Umbilical cord (tissue), 2 donors: ENCODE measurements around the gene SPATA25. TPM values are rescaled to one million over a fixed set of nuclear protein-coding genes. Genes with fewer than 3 reads are reported as not detected.
"Not testable (repeated sequence)": the region's sequence is repeated elsewhere in the genome, so short reads cannot be mapped to it uniquely, and the experiment has no call there.

Source experiments
- DNase-seq: peaks from one replicate; pipeline ENCODE4 v3.0.0-alpha.2; 2015; ENCODE audit warnings: low spot score
- total RNA-seq: library from RNA; depleted of rRNA; stranded (reverse); fragments of >200 nt; gene quantifications from one replicate; pipeline ENCODE4 v1.2.3, GENCODE V29; 2014; ENCODE audit warnings: low replicate concordance; ENCODE audit not compliant: insufficient read depth

SPATA25 gene
- total RNA-seq, 1 donor from 2014 or later: 3.6 TPM

- DNase-seq: no peak
Observed at GRCh38 chr20:45894797-45895196, 7.4 kb upstream of the SPATA25 start.

GRCh38 chr20:45893831-45894230 lies 6.4 kb upstream of the SPATA25 start:
- no peak for DNase-seq

GRCh38 chr20:45892828-45893500 lies 5.5 kb upstream of the SPATA25 start:
- no peak for DNase-seq

GRCh38 chr20:45892049-45892825 lies 4.8 kb upstream of the SPATA25 start:
- no peak for DNase-seq

GRCh38 chr20:45890985-45891983 lies 3.9 kb upstream of the SPATA25 start, which contains the start of the genes CTSA and NEURL2:
Gene CTSA, plus strand, starts transcription at chr20:45891335. Its CDS starts 234 bp downstream, at chr20:45891569.
Gene NEURL2, minus strand, starts transcription at chr20:45891208. Its CDS starts 217 bp downstream, at chr20:45890991.
- DNase-seq: peak; percentile 93

GRCh38 chr20:45890077-45890984 lies 2.9 kb upstream of the SPATA25 start:
- DNase-seq: peak; percentile 87

GRCh38 chr20:45888681-45889080 lies 1.3 kb upstream of the SPATA25 start:
- no peak for DNase-seq

GRCh38 chr20:45886590-45887345 lies 654 bp downstream of the SPATA25 start:
- no peak for DNase-seq

- no peak for DNase-seq
Observed at GRCh38 chr20:45883100-45883469, 4.3 kb downstream of the SPATA25 start.

GRCh38 chr20:45882469-45883099 lies 4.8 kb downstream of the SPATA25 start:
- no peak for DNase-seq

GRCh38 chr20:45880988-45881788 lies 6.2 kb downstream of the SPATA25 start, which contains the start of gene ZSWIM1:
Gene ZSWIM1, plus strand, starts transcription at chr20:45881227. Its CDS starts 1,366 bp downstream, at chr20:45882593.
- peak; percentile 100 for DNase-seq

GRCh38 chr20:45878076-45878761 lies 9.2 kb downstream of the SPATA25 start:
- peak; percentile 36 for DNase-seq

GRCh38 chr20:45874576-45874975 lies 12.8 kb downstream of the SPATA25 start:
- no peak for DNase-seq

- not testable (repeated sequence) for DNase-seq
Observed at GRCh38 chr20:45874104-45874481, 13.3 kb downstream of the SPATA25 start.

- no peak for DNase-seq
Observed at GRCh38 chr20:45873409-45874103, 13.9 kb downstream of the SPATA25 start.

- DNase-seq: no peak
Observed at GRCh38 chr20:45872626-45873025, 14.8 kb downstream of the SPATA25 start.

GRCh38 chr20:45867819-45868176 lies 19.6 kb downstream of the SPATA25 start:
- DNase-seq: no peak
